K562 (cell line): ENCODE measurements around the gene TECPR1. TPM values are rescaled to one million over a fixed set of nuclear protein-coding genes. Genes with fewer than 3 reads are reported as not detected.

Experiments
- DDX20 ChIP-seq: fragments of 450-650 bp; IDR thresholded peaks from 2 replicates; pipeline ENCODE4 v1.6.1; 2016; ENCODE audit warnings: missing genetic modification characterization, low read depth, mild to moderate bottlenecking, missing compliant biosample characterization, moderate library complexity
- FOXK2 ChIP-seq, 2 experiments: fragments of 450-650 bp; IDR thresholded peaks in 1 of 2; conservative IDR thresholded peaks in 1 of 2; 2 replicates each; pipeline ENCODE4 v1.6.1; 2016; ENCODE audit warnings: low read depth in 2 of 2, mild to moderate bottlenecking in 1 of 2
- NCOA4 ChIP-seq: fragments of 450-650 bp; IDR thresholded peaks from 2 replicates; pipeline ENCODE4 v1.6.1; 2018; ENCODE audit warnings: mild to moderate bottlenecking; ENCODE audit not compliant: partially characterized antibody
- ZBTB7A ChIP-seq: IDR thresholded peaks from 2 replicates; pipeline ENCODE4 v1.6.1; 2011; ENCODE audit warnings: low read depth, mild to moderate bottlenecking, low read length, moderate library complexity, borderline replicate concordance; ENCODE audit not compliant: control insufficient read depth
- ZNF212 ChIP-seq: fragments of 450-650 bp; formaldehyde crosslinking; IDR thresholded peaks from 2 replicates; pipeline ENCODE4 v1.4.0; 2020; ENCODE audit warnings: mild to moderate bottlenecking
- polyA plus RNA-seq, 8 experiments: library from polyadenylated mRNA; depleted of rRNA in 4 of 8; stranded (reverse) in 5 of 8; unstranded in 3 of 8; fragments of >200 nt; fragmentation: Nextera tagmentation in 2 of 8; fragmentation: Illumina TruSeq in 1 of 8; extraction: Ambion mirVana in 2 of 8; extraction: Trizol in 1 of 8; gene quantifications; 2 replicates each; pipeline versions ENCODE4 v1.2.1 to v1.2.3, GENCODE V29; 2011 to 2014; ENCODE audit warnings: inconsistent platforms in 1 of 8, missing spikeins in 1 of 8
- total RNA-seq, 7 experiments: library from RNA; depleted of rRNA in 6 of 7; stranded (reverse); fragments of >200 nt in 6 of 7; fragmentation: Illumina TruSeq in 2 of 7; extraction: Trizol in 2 of 7; gene quantifications; 2 replicates each; pipeline versions ENCODE4 v1.2.1 to v1.2.3, GENCODE V29; 2011 to 2021; ENCODE audit warnings: low replicate concordance in 1 of 7
- TF ChIP-seq, protein P1 (sequence below): fragments of 450-650 bp; IDR thresholded peaks from 2 replicates; pipeline ENCODE4 v1.7.0; 2016; ENCODE audit warnings: borderline replicate concordance
- TF ChIP-seq, protein P2 (sequence below): fragments of 450-650 bp; IDR thresholded peaks from 2 replicates; pipeline ENCODE4 v1.6.1; 2018; ENCODE audit not compliant: partially characterized antibody
- TF ChIP-seq, protein P3 (sequence below): fragments of 450-650 bp; IDR thresholded peaks from one replicate; pipeline ENCODE4 v1.6.1; 2018; ENCODE audit warnings: mild to moderate bottlenecking, moderate library complexity; ENCODE audit not compliant: partially characterized antibody

The TECPR1 gene
- total and polyA plus RNA-seq, 9 of the 15 experiments (the other 6 are each of a cell fraction or from before 2014, with no cell fraction given), result 0.17 to 15.0 (median 2.2) TPM

DNA sequence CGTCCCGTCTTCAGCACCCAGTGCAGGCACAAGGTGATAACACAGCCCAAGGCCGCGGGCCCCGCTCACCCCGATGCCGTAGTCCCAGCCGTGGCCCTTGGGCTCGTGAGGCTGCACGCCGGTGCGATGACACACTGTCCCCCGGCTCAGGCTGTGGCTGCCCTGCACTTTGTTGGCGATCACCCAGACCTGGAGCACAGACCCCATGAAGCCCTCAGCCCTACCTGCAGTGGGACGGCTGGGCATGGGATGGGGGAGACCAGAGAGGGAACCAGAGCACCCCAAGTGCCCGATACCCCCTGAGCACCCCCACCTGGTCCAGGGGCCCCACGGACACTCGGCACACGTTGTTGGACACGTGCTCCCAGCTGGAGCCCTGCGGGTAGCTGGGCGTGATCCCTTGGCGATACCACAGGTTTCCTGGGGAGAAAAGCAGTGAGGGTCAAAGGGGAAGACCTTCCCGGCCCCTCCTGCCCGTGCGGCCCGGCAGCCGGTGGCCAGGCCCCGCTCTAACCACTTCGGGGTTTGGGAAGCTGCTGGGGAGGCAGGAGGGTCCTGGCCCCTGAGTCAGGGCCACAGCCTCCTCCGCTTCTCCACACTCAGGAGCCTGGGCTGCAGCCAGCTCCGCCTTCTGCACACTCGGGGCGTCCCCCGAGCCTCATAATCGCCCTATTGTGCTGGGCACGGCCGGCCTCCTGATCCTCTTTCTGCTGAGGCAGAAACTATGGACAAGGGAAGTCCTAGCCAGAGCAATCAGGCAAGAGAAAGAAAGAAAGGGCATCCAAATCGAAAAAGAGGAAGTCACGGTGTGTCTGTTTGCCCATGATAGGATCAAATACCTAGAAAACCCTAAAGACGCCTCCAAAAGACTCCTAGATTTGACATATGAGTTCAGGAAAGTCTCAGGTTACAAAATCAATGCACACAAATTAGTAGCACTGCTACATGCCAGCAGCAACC is 34.1 kb downstream of the TECPR1 start (continued):
- TF ChIP-seq ZNF212 (CRISPR knock-in tag), result no peak
- TF ChIP-seq NCOA4, result no peak
- TF ChIP-seq FOXK2 (conservative IDR thresholded peaks at IDR 0.05 in 1 of 2, IDR thresholded peaks at IDR 0.05 in 1 of 2; ENCODE audit: low read depth in 2 of 2), result 0 out of 4 replicates have a peak, but pooled peaks of 1 of the 2 experiments have one; percentile 17
- no peak for TF ChIP-seq DDX20 (tag)
- TF ChIP-seq, protein P1, sequence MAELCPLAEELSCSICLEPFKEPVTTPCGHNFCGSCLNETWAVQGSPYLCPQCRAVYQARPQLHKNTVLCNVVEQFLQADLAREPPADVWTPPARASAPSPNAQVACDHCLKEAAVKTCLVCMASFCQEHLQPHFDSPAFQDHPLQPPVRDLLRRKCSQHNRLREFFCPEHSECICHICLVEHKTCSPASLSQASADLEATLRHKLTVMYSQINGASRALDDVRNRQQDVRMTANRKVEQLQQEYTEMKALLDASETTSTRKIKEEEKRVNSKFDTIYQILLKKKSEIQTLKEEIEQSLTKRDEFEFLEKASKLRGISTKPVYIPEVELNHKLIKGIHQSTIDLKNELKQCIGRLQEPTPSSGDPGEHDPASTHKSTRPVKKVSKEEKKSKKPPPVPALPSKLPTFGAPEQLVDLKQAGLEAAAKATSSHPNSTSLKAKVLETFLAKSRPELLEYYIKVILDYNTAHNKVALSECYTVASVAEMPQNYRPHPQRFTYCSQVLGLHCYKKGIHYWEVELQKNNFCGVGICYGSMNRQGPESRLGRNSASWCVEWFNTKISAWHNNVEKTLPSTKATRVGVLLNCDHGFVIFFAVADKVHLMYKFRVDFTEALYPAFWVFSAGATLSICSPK, result no peak
- TF ChIP-seq, protein P2, sequence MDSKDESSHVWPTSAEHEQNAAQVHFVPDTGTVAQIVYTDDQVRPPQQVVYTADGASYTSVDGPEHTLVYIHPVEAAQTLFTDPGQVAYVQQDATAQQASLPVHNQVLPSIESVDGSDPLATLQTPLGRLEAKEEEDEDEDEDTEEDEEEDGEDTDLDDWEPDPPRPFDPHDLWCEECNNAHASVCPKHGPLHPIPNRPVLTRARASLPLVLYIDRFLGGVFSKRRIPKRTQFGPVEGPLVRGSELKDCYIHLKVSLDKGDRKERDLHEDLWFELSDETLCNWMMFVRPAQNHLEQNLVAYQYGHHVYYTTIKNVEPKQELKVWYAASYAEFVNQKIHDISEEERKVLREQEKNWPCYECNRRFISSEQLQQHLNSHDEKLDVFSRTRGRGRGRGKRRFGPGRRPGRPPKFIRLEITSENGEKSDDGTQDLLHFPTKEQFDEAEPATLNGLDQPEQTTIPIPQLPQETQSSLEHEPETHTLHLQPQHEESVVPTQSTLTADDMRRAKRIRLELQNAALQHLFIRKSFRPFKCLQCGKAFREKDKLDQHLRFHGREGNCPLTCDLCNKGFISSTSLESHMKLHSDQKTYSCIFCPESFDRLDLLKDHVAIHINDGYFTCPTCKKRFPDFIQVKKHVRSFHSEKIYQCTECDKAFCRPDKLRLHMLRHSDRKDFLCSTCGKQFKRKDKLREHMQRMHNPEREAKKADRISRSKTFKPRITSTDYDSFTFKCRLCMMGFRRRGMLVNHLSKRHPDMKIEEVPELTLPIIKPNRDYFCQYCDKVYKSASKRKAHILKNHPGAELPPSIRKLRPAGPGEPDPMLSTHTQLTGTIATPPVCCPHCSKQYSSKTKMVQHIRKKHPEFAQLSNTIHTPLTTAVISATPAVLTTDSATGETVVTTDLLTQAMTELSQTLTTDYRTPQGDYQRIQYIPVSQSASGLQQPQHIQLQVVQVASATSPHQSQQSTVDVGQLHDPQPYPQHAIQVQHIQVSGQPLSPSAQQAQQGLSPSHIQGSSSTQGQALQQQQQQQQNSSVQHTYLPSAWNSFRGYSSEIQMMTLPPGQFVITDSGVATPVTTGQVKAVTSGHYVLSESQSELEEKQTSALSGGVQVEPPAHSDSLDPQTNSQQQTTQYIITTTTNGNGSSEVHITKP, result no peak
- TF ChIP-seq, protein P3, sequence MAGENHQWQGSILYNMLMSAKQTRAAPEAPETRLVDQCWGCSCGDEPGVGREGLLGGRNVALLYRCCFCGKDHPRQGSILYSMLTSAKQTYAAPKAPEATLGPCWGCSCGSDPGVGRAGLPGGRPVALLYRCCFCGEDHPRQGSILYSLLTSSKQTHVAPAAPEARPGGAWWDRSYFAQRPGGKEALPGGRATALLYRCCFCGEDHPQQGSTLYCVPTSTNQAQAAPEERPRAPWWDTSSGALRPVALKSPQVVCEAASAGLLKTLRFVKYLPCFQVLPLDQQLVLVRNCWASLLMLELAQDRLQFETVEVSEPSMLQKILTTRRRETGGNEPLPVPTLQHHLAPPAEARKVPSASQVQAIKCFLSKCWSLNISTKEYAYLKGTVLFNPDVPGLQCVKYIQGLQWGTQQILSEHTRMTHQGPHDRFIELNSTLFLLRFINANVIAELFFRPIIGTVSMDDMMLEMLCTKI, result no peak
- peak; percentile 28; the same call in 1 of the 2 replicates for TF ChIP-seq ZBTB7A
